ENCODE measurements around the gene SUPT4H1.

DNA sequence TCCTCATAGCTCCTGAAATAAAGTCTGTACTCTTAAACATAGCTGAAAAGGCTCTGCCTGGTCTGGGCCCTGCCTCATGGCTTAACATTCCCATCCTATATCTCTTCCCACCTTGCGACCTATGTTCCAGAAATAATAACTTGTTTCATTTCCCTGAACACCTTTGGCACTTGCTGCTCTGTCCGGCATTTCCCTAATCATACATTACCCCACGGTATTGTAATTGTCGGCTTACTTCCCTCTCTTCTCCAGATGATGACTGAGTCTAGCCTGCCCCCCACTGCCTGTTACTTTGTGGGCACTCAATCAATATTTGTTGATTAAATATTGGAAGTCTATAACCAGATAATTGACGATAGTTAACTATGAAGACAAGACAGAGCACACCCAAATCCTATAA lies 23.3 kb upstream of the SUPT4H1 start:
- TF ChIP-seq, protein P1, sequence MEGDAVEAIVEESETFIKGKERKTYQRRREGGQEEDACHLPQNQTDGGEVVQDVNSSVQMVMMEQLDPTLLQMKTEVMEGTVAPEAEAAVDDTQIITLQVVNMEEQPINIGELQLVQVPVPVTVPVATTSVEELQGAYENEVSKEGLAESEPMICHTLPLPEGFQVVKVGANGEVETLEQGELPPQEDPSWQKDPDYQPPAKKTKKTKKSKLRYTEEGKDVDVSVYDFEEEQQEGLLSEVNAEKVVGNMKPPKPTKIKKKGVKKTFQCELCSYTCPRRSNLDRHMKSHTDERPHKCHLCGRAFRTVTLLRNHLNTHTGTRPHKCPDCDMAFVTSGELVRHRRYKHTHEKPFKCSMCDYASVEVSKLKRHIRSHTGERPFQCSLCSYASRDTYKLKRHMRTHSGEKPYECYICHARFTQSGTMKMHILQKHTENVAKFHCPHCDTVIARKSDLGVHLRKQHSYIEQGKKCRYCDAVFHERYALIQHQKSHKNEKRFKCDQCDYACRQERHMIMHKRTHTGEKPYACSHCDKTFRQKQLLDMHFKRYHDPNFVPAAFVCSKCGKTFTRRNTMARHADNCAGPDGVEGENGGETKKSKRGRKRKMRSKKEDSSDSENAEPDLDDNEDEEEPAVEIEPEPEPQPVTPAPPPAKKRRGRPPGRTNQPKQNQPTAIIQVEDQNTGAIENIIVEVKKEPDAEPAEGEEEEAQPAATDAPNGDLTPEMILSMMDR (IDR thresholded peaks at IDR 0.05) = no peak
- no peak for TF ChIP-seq EZH2 (IDR thresholded peaks at IDR 0.05; ENCODE audit: borderline replicate concordance, insufficient read depth, low read depth, low read length, poor library complexity, severe bottlenecking)
